ENCODE measurements around the gene ST6GAL1. TPM values are rescaled to one million over a fixed set of nuclear protein-coding genes. Genes with fewer than 3 reads are reported as not detected.

The ST6GAL1 gene
- polyA plus RNA-seq, 3 donors: 19.0 to 24.4 (median 20.5) TPM

DNA sequence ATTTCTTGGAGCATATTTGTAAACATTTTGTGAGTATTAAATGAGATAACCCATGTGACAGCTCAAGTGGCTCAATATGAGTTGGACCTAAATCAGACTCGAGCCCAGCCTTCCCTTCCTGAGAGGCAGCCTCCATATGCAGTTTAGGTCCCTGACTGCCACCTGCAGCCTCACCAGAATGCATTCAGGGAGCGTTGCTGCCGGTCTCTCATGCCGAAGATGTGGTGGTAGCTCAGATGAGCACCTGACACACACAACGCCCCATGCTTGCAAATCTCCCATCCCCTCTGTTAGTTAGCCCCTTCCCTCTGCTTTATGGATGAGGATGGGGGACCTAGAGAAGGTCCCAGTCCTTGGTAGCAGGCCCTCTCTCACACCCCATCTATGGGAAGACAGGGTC is 9.2 kb downstream of the ST6GAL1 start:
- Mint-ChIP-seq H3K27ac (no peak overlapping the region), H3K4me1 (peaks cover 7% of the 10 kb centered on the region), H3K27me3 (ENCODE audit: low read depth in 3 of 3) (peaks cover 0 to 1% (median 0%) of the 10 kb centered on the region in 3 donors), H3K36me3 (peaks cover 46 to 49% of the 10 kb centered on the region in 2 donors), H3K4me3 (no peak overlapping the region), H3K9me3 (no peaks in the 10 kb centered on the region)
- peaks cover 15 to 26% of the 10 kb centered on the region in 2 donors for H3K36me3 ChIP-seq (replicated peaks in 1 of 2; ENCODE audit: control insufficient read depth in 1 of 2, insufficient read depth in 2 of 2, low read length in 2 of 2)
- H2AFZ ChIP-seq (ENCODE audit: insufficient read depth, low read depth, low read length, poor library complexity, severe bottlenecking): no peak overlapping the region
- H4K20me1 ChIP-seq (ENCODE audit: insufficient read depth, low read length): peaks cover 63% of the 10 kb centered on the region
- intact Hi-C loops (cut with micrococcal nuclease): no loop called here
- no peak overlapping the region for H3K9ac ChIP-seq (ENCODE audit: insufficient read depth, low read length, poor library complexity, severe bottlenecking)
- no peak for DNase-seq
- H3K9me3 ChIP-seq (replicated peaks in 1 of 2; ENCODE audit: control insufficient read depth in 1 of 2, insufficient read depth in 1 of 2, low read length in 2 of 2): no peaks in the 10 kb centered on the region
- no peaks in the 10 kb centered on the region for H3K4me1 ChIP-seq (ENCODE audit: control insufficient read depth in 1 of 2, insufficient read depth in 2 of 2, low read length in 2 of 2)
- TF ChIP-seq CTCF (IDR thresholded peaks at IDR 0.05): no peak
- H3K4me3 ChIP-seq (replicated peaks in 1 of 3; ENCODE audit: low read depth in 2 of 3, low read length in 3 of 3): no peak overlapping the region
- H3K27me3 ChIP-seq (ENCODE audit: control insufficient read depth in 2 of 2, insufficient read depth in 2 of 2, low read length in 2 of 2): no peaks in the 10 kb centered on the region
- 96% methylated on average over 2 of the region's 5 CpGs for WGBS (ENCODE audit: insufficient coverage)
- no peak overlapping the region for H3K4me2 ChIP-seq (replicated peaks; ENCODE audit: extremely low read depth, low read length, poor library complexity, severe bottlenecking)
- peaks cover 67% of the 10 kb centered on the region for H3K79me2 ChIP-seq (ENCODE audit: insufficient read depth, low read length)
- no peak overlapping the region for H3K27ac ChIP-seq (ENCODE audit: low read depth in 1 of 2, low read length in 2 of 2)

- Histone ChIP-seq H3K36me3 (replicated peaks in 1 of 2; ENCODE audit: control insufficient read depth in 1 of 2, insufficient read depth in 2 of 2, low read length in 2 of 2) (peaks cover 17 to 35% of the 10 kb centered on the region in 2 donors), H3K4me2 (replicated peaks; ENCODE audit: extremely low read depth, low read length, poor library complexity, severe bottlenecking) (no peak overlapping the region), H3K27me3 (ENCODE audit: control insufficient read depth in 2 of 2, insufficient read depth in 2 of 2, low read length in 2 of 2) (no peaks in the 10 kb centered on the region), H3K9me3 (replicated peaks in 1 of 2; ENCODE audit: control insufficient read depth in 1 of 2, insufficient read depth in 1 of 2, low read length in 2 of 2) (no peaks in the 10 kb centered on the region), H3K27ac (ENCODE audit: low read depth in 1 of 2, low read length in 2 of 2) (no peak overlapping the region), H4K20me1 (ENCODE audit: insufficient read depth, low read length) (peaks cover 52% of the 10 kb centered on the region), H3K4me1 (ENCODE audit: control insufficient read depth in 1 of 2, insufficient read depth in 2 of 2, low read length in 2 of 2) (no peaks in the 10 kb centered on the region), H3K9ac (ENCODE audit: insufficient read depth, low read length, poor library complexity, severe bottlenecking) (no peak overlapping the region), H2AFZ (ENCODE audit: insufficient read depth, low read depth, low read length, poor library complexity, severe bottlenecking) (no peak overlapping the region), H3K79me2 (ENCODE audit: insufficient read depth, low read length) (peaks cover 53% of the 10 kb centered on the region), H3K4me3 (replicated peaks in 1 of 3; ENCODE audit: low read depth in 2 of 3, low read length in 3 of 3) (no peak overlapping the region)
- no peak for DNase-seq
- Mint-ChIP-seq H3K36me3 (peaks cover 47 to 48% of the 10 kb centered on the region in 2 donors), H3K4me3 (no peak overlapping the region), H3K4me1 (peaks cover 7% of the 10 kb centered on the region), H3K27ac (no peak overlapping the region), H3K27me3 (ENCODE audit: low read depth in 3 of 3) (peaks cover 0 to 1% (median 0%) of the 10 kb centered on the region in 3 donors), H3K9me3 (no peaks in the 10 kb centered on the region)
- WGBS (ENCODE audit: insufficient coverage): 68% methylated on average over 2 of the region's 4 CpGs
- intact Hi-C loops (cut with micrococcal nuclease): no loop called here
- TF ChIP-seq CTCF (IDR thresholded peaks at IDR 0.05): no peak
Measured at GRCh38 chr3:186940967-186941366, 10.6 kb downstream of the ST6GAL1 start.
